GM12878 (cell line): ENCODE results near the gene GGCX. TPM values are rescaled to one million over a fixed set of nuclear protein-coding genes. Genes with fewer than 3 reads are reported as not detected.

Experiments
- ATAC-seq: fragments of 200-7000 bp; cut with Tn5 transposase; 3 replicates; pipeline ENCODE4 v1.9.1; 2020; ENCODE audit warnings: mild to moderate bottlenecking, moderate library complexity
- BruUV-seq: library from RNA; stranded (reverse); fragments of 400-500 nt; replicated peaks from 2 replicates; lab custom pipeline; 2021; lab: Mats Ljungman, UMichigan
- CTCF ChIA-PET: fragments of 300-600 bp; sonication (Branson Sonifier 250); formaldehyde crosslinking; extraction: SDS; loops from one replicate; lab custom pipeline; 2021; ENCODE audit warnings: inconsistent platforms; lab: Yijun Ruan, JAX
- POLR2A ChIA-PET: fragments of 350-600 bp; formaldehyde crosslinking; extraction: SDS; loops from one replicate; lab custom pipeline; 2021; ENCODE audit warnings: inconsistent platforms; lab: Charles Lee
- RAD21 ChIA-PET: fragments of 300-600 bp; sonication (Branson Sonifier 250); formaldehyde crosslinking; loops from one replicate; lab custom pipeline; 2023; ENCODE audit warnings: antibody characterized with exemption; ENCODE audit not compliant: unreplicated experiment; lab: Charles Lee
- SMC1A ChIA-PET: fragments of 300-600 bp; sonication (Branson Sonifier 250); formaldehyde crosslinking; loops from one replicate; lab custom pipeline; 2023; ENCODE audit not compliant: unreplicated experiment, uncharacterized antibody; lab: Charles Lee
- DNase-seq: peaks from one replicate; pipeline ENCODE4 v3.0.0-alpha.2; 2011; ENCODE audit warnings: low read depth, low spot score
- FAIRE-seq: peaks from 3 replicates; lab custom pipeline; 2011; peaks lifted over from hg19 to GRCh38; lab: Jason Lieb, UNC
- H2AFZ ChIP-seq: 2 replicates; pipeline ENCODE4 v1.6.0; 2011; ENCODE audit warnings: low read depth, low read length, control low read depth; ENCODE audit not compliant: control insufficient read depth
- H3K27ac ChIP-seq: 2 replicates; pipeline ENCODE4 v1.5.1; 2011; ENCODE audit warnings: control low read depth; ENCODE audit not compliant: control insufficient read depth, insufficient read depth
- H3K27me3 ChIP-seq, 2 experiments: replicated peaks in 1 of 2; 2 replicates each; pipeline versions ENCODE4 v1.6.0 to v1.6.1; 2011; ENCODE audit warnings: low read length in 1 of 2; ENCODE audit not compliant: control insufficient read depth in 2 of 2, insufficient read depth in 2 of 2
- H3K36me3 ChIP-seq, 2 experiments: 2 replicates each; pipeline ENCODE4 v1.5.1; 2011; ENCODE audit warnings: low read length in 1 of 2; ENCODE audit not compliant: control insufficient read depth in 2 of 2, insufficient read depth in 2 of 2
- H3K4me1 ChIP-seq: 2 replicates; pipeline ENCODE4 v1.6.1; 2011; ENCODE audit warnings: mild to moderate bottlenecking, low read length, moderate library complexity, mixed read lengths; ENCODE audit not compliant: control insufficient read depth, insufficient read depth
- H3K4me2 ChIP-seq: 2 replicates; pipeline ENCODE4 v1.6.0; 2011; ENCODE audit warnings: control low read depth; ENCODE audit not compliant: control insufficient read depth, insufficient read depth
- H3K4me3 ChIP-seq: fragments of 200-600 bp; sonication (generic); 2 replicates; pipeline ENCODE4 v1.5.1; 2016
- H3K79me2 ChIP-seq: 2 replicates; pipeline ENCODE4 v1.6.0; 2011; ENCODE audit warnings: low read length; ENCODE audit not compliant: control insufficient read depth, insufficient read depth
- H3K9ac ChIP-seq: 2 replicates; pipeline ENCODE4 v1.8.0; 2011; ENCODE audit warnings: low read length, control low read depth, mixed read lengths; ENCODE audit not compliant: control insufficient read depth, insufficient read depth
- H3K9me3 ChIP-seq: replicated peaks from 3 replicates; pipeline ENCODE4 v1.5.1; 2011; ENCODE audit warnings: mild to moderate bottlenecking, low read length; ENCODE audit not compliant: control insufficient read depth, insufficient read depth
- H4K20me1 ChIP-seq: 2 replicates; pipeline ENCODE4 v1.6.0; 2011; ENCODE audit not compliant: control insufficient read depth, insufficient read depth
- ASH2L ChIP-seq: fragments of 300-600, 200-600 bp; sonication (generic); IDR thresholded peaks from 2 replicates; pipeline ENCODE4 v1.6.1; 2017; ENCODE audit warnings: low read depth, mild to moderate bottlenecking, borderline replicate concordance
- GABPA ChIP-seq: IDR thresholded peaks from 2 replicates; pipeline ENCODE4 v1.6.1; 2014; ENCODE audit warnings: antibody characterized with exemption, low read depth, mild to moderate bottlenecking, inconsistent platforms
- NFXL1 ChIP-seq: fragments of 450-650 bp; IDR thresholded peaks from 2 replicates; pipeline ENCODE4 v1.6.1; 2017; ENCODE audit warnings: antibody characterized with exemption, mild to moderate bottlenecking, borderline replicate concordance
- SREBF1 ChIP-seq: IDR thresholded peaks from 2 replicates; pipeline ENCODE4 v1.6.1; 2012; ENCODE audit warnings: mild to moderate bottlenecking, low read length
- ZSCAN29 ChIP-seq: fragments of 450-650 bp; IDR thresholded peaks from 2 replicates; pipeline ENCODE4 v1.6.1; 2017; ENCODE audit warnings: mild to moderate bottlenecking, moderate library complexity
- WGBS: methylation state at CpG from one replicate; pipeline ENCODE4 v1.1.6; 2016; ENCODE audit warnings: low lambda C conversion rate; ENCODE audit not compliant: insufficient replicate concordance, insufficient coverage; ENCODE audit errors: missing lambda C conversion rate; 5-methylcytosine and 5-hydroxymethylcytosine counted together
- in situ Hi-C: fragments of 300-500 bp; cut with MboI; formaldehyde crosslinking; loops from 9 replicates; pipeline ENCODE4 v1.14.3; 2018; ENCODE audit warnings: mixed read lengths
- intact Hi-C: fragments of 100-400 bp; cut with micrococcal nuclease; formaldehyde crosslinking; loops from one replicate; pipeline ENCODE4 v1.14.2; 2022; ENCODE audit not compliant: unreplicated experiment
- polyA plus RNA-seq, 11 experiments: library from polyadenylated mRNA; depleted of rRNA in 4 of 11; unstranded in 6 of 11; stranded (reverse) in 5 of 11; fragments of >200 nt; fragmentation: Nextera tagmentation in 4 of 11; fragmentation: Illumina TruSeq in 1 of 11; extraction: Ambion mirVana in 4 of 11; extraction: Trizol in 1 of 11; gene quantifications; 1 replicate in 1 of 11; 2 replicates in 10 of 11; pipeline versions ENCODE4 v1.2.1 to v1.2.3, GENCODE V29; 2011 to 2016; ENCODE audit warnings: inconsistent platforms in 2 of 11, missing spikeins in 2 of 11, low read depth in 1 of 11
- total RNA-seq, 4 experiments: library from RNA; depleted of rRNA in 3 of 4; stranded (reverse); fragments of >200 nt in 3 of 4; fragmentation: Illumina TruSeq in 1 of 4; extraction: Trizol in 1 of 4; gene quantifications; 2 replicates each; pipeline versions ENCODE4 v1.2.1 to v1.2.3, GENCODE V29; 2013 to 2021

GGCX gene
- total and polyA plus RNA-seq, 10 of the 15 experiments (the other 5 are each of a cell fraction or from before 2014, with no cell fraction given): 18.1 to 52.7 (median 25.0) TPM

- Histone ChIP-seq H2AFZ (no peak overlapping the region), H3K4me2 (no peak overlapping the region), H3K4me1 (peaks cover 9% of the 10 kb centered on the region), H3K79me2 (peaks cover 28% of the 10 kb centered on the region), H4K20me1 (no peaks in the 10 kb centered on the region), H3K36me3 (peaks cover 0 to 14% of the 10 kb centered on the region in 2 experiments; a peak in 3 of 4 replicates), H3K4me3 (0 out of 2 replicates have a peak overlapping the region, but pooled peaks have one; percentile 97), H3K27ac (no peak overlapping the region), H3K27me3 (no peaks in the 10 kb centered on the region), H3K9me3 (no peaks in the 10 kb centered on the region), H3K9ac (no peak overlapping the region)
- ATAC-seq (no peak), FAIRE-seq (no peak), DNase-seq (no peak)
- TF ChIP-seq NFXL1 (no peak), SREBF1 (no peak), ASH2L (no peak), ZSCAN29 (no peak)
- RAD21 ChIA-PET: no interaction called here
- POLR2A ChIA-PET: interaction anchor here (0.6 to 3.8 kb wide), 4 partner anchors 15 to 34 kb away, joined by 3 to 57 read pairs (median 19); partner anchors contain the start of genes C2orf68, GGCX and VAMP8
- SMC1A ChIA-PET: interaction anchor here (1.2 to 3.2 kb wide), 2 partner anchors 19 to 45 kb away, joined by 3 to 20 read pairs; partner anchors contain the start of gene VAMP8
- in situ Hi-C loops: no loop called here
- 80% methylated on average over 5 of the region's 5 CpGs for WGBS
- TSS peak; percentile 61 for BruUV-seq
- intact Hi-C loops: no loop called here
- CTCF ChIA-PET: interaction anchor here (1.0 kb wide), 1 partner anchor 39 kb away, joined by 3 read pairs; no protein-coding TSS in a partner anchor
These were observed 35.9 kb upstream of the GGCX start for GRCh38 chr2:85597241-85597640.

GRCh38 chr2:85596486-85597143 is 35.3 kb upstream of the GGCX start:
- RAD21 ChIA-PET: interaction anchor here (1.4 to 2.2 kb wide), 5 partner anchors 19 to 269 kb away, joined by 3 to 9 read pairs (median 7); partner anchors contain the start of genes MAT2A, SH2D6, TGOLN2 and VAMP8

More at GRCh38 chr2:85596486-85597143, 35.3 kb upstream of the GGCX start:
- BruUV-seq: no TSS peak
- Histone ChIP-seq H4K20me1 (no peaks in the 10 kb centered on the region), H3K27me3 (no peaks in the 10 kb centered on the region), H3K4me1 (peaks cover 9% of the 10 kb centered on the region), H3K36me3 (peaks cover 0 to 14% of the 10 kb centered on the region in 2 experiments; a peak in 3 of 4 replicates), H3K9me3 (no peaks in the 10 kb centered on the region), H3K4me3 (peak overlapping the region; percentile 97), H3K4me2 (peak overlapping the region; percentile 77), H3K79me2 (peaks cover 28% of the 10 kb centered on the region), H3K9ac (peak overlapping the region; percentile 95), H3K27ac (no peak overlapping the region), H2AFZ (no peak overlapping the region)
- FAIRE-seq (no peak), DNase-seq (no peak), ATAC-seq (no peak)
- no peak for TF ChIP-seq GABPA
- ChIA-PET CTCF (interaction anchor here (0.9 to 1.2 kb wide), 3 partner anchors 9 to 40 kb away, joined by 3 to 6 read pairs (median 4); no protein-coding TSS in a partner anchor), SMC1A (interaction anchor here (1.1 to 3.2 kb wide), 7 partner anchors 10 to 177 kb away, joined by 3 to 20 read pairs (median 6); partner anchors contain the start of genes C2orf68, GGCX, SH2D6 and VAMP8), POLR2A (interaction anchor here (0.6 to 3.8 kb wide), 12 partner anchors 8 to 243 kb away, joined by 3 to 57 read pairs (median 6); partner anchors contain the start of genes C2orf68, ELMOD3, GGCX and MAT2A)
- in situ Hi-C loops (no loop called here), intact Hi-C loops (no loop called here)
- 92% methylated on average over 3 of the region's 3 CpGs for WGBS
